Neural cell (in vitro differentiated cells): Measurements from ENCODE around the gene RHBDD3. TPM values are rescaled to one million over a fixed set of nuclear protein-coding genes. Genes with fewer than 3 reads are reported as not detected.

ENCODE experiments used
- H2AFZ ChIP-seq: fragments of 200-600, 300-800 bp; sonication (generic), shearing (Covaris generic); 2 replicates; pipeline ENCODE4 v1.6.0; 2014; ENCODE audit warnings: low read depth, mild to moderate bottlenecking, antibody characterized with exemption, low read length, moderate library complexity
- H3F3A ChIP-seq: fragments of 200-600 bp; shearing (Covaris generic); 2 replicates; pipeline ENCODE4 v1.6.1; 2016; ENCODE audit warnings: mild to moderate bottlenecking, moderate library complexity, mixed read lengths, antibody characterized with exemption, low read length; ENCODE audit not compliant: insufficient read depth, poor library complexity, severe bottlenecking
- H3K27ac ChIP-seq: fragments of 200-600, 300-800 bp; sonication (generic), shearing (Covaris generic); 2 replicates; pipeline ENCODE4 v1.5.1; 2014; ENCODE audit warnings: mild to moderate bottlenecking, low read length, moderate library complexity
- H3K27me3 ChIP-seq: fragments of 300-800, 200-600 bp; sonication (generic), shearing (Covaris generic); 2 replicates; pipeline ENCODE4 v1.6.0; 2014; ENCODE audit warnings: mild to moderate bottlenecking, low read depth, low read length, moderate library complexity; ENCODE audit not compliant: insufficient read depth
- H3K36me3 ChIP-seq: fragments of 300-800, 200-600 bp; sonication (generic), shearing (Covaris generic); 2 replicates; pipeline ENCODE4 v1.5.1; 2014; ENCODE audit warnings: mild to moderate bottlenecking, antibody characterized with exemption, low read length, moderate library complexity; ENCODE audit not compliant: insufficient read depth
- H3K4me2 ChIP-seq: fragments of 300-800, 200-600 bp; sonication (generic), shearing (Covaris generic); 2 replicates; pipeline ENCODE4 v1.6.0; 2014; ENCODE audit warnings: mild to moderate bottlenecking, low read length
- H3K4me3 ChIP-seq: fragments of 300-800, 200-600 bp; sonication (generic), shearing (Covaris generic); 2 replicates; pipeline ENCODE4 v1.5.1; 2014; ENCODE audit warnings: mild to moderate bottlenecking, low read length, moderate library complexity
- H3K79me2 ChIP-seq: fragments of 200-600 bp; shearing (Covaris generic); replicated peaks from 2 replicates; pipeline ENCODE4 v1.6.0; 2014; ENCODE audit warnings: mild to moderate bottlenecking, low read length, moderate library complexity; ENCODE audit not compliant: insufficient read depth
- H3K9ac ChIP-seq: fragments of 300-800, 200-600 bp; sonication (generic), shearing (Covaris generic); 2 replicates; pipeline ENCODE4 v1.6.1; 2016; ENCODE audit warnings: mild to moderate bottlenecking, low read length, mixed read lengths
- H3K9me2 ChIP-seq: fragments of 200-600 bp; shearing (Covaris generic); 2 replicates; pipeline ENCODE4 v1.6.1; 2016; ENCODE audit warnings: mild to moderate bottlenecking, low read length, mixed read lengths; ENCODE audit not compliant: insufficient read depth
- H3K9me3 ChIP-seq: fragments of 200-600, 300-800 bp; sonication (generic), shearing (Covaris generic); 2 replicates; pipeline ENCODE4 v1.6.1; 2016; ENCODE audit warnings: mild to moderate bottlenecking, mixed run types, low read length, moderate library complexity, mixed read lengths
- H4K20me1 ChIP-seq: fragments of 200-600 bp; shearing (Covaris generic); 2 replicates; pipeline ENCODE4 v1.6.1; 2016; ENCODE audit warnings: mild to moderate bottlenecking, mixed run types; ENCODE audit not compliant: insufficient read depth
- EP300 ChIP-seq: fragments of 450-650 bp; conservative IDR thresholded peaks from 2 replicates; pipeline ENCODE4 v1.6.1; 2014; ENCODE audit warnings: antibody characterized with exemption, mild to moderate bottlenecking, moderate library complexity; ENCODE audit not compliant: poor library complexity, severe bottlenecking
- EZH2 ChIP-seq: fragments of 200-600, 300-800 bp; shearing (Covaris generic), sonication (generic); IDR thresholded peaks from 2 replicates; pipeline ENCODE4 v1.6.1; 2014; ENCODE audit warnings: antibody characterized with exemption, low read length, borderline replicate concordance, mild to moderate bottlenecking; ENCODE audit not compliant: insufficient read depth, poor library complexity, severe bottlenecking
- MXI1 ChIP-seq: fragments of 450-650 bp; conservative IDR thresholded peaks from 2 replicates; pipeline ENCODE4 v1.6.1; 2014; ENCODE audit warnings: antibody characterized with exemption, mild to moderate bottlenecking; ENCODE audit not compliant: poor library complexity, severe bottlenecking
- POLR2AphosphoS5 ChIP-seq: IDR thresholded peaks from 2 replicates; pipeline ENCODE4 v1.6.1; 2012
- RAD21 ChIP-seq: fragments of 450-650 bp; conservative IDR thresholded peaks from 2 replicates; pipeline ENCODE4 v1.6.1; 2014; ENCODE audit warnings: antibody characterized with exemption, mild to moderate bottlenecking, moderate library complexity
- SMC3 ChIP-seq: fragments of 450-650 bp; conservative IDR thresholded peaks from 2 replicates; pipeline ENCODE4 v1.6.1; 2014; ENCODE audit warnings: antibody characterized with exemption, mild to moderate bottlenecking, moderate library complexity; ENCODE audit not compliant: poor library complexity
- TAF1 ChIP-seq: IDR thresholded peaks from 2 replicates; pipeline ENCODE4 v1.6.1; 2012; ENCODE audit warnings: low read depth
- polyA plus RNA-seq: library from polyadenylated mRNA; depleted of rRNA; stranded (reverse); fragments of >200 nt; gene quantifications from 2 replicates; pipeline ENCODE4 v1.2.3, GENCODE V29; 2014
- TF ChIP-seq, protein P1 (sequence below): fragments of 450-650 bp; IDR thresholded peaks from 2 replicates; pipeline ENCODE4 v1.5.1; 2014; ENCODE audit warnings: antibody characterized with exemption, mild to moderate bottlenecking, moderate library complexity; ENCODE audit not compliant: poor library complexity, severe bottlenecking
- TF ChIP-seq, protein P2 (sequence below): IDR thresholded peaks from 2 replicates; pipeline ENCODE4 v1.6.1; 2012; ENCODE audit warnings: borderline replicate concordance

Gene RHBDD3
- polyA plus RNA-seq, 1 donor from 2014 or later = 114 TPM

DNA sequence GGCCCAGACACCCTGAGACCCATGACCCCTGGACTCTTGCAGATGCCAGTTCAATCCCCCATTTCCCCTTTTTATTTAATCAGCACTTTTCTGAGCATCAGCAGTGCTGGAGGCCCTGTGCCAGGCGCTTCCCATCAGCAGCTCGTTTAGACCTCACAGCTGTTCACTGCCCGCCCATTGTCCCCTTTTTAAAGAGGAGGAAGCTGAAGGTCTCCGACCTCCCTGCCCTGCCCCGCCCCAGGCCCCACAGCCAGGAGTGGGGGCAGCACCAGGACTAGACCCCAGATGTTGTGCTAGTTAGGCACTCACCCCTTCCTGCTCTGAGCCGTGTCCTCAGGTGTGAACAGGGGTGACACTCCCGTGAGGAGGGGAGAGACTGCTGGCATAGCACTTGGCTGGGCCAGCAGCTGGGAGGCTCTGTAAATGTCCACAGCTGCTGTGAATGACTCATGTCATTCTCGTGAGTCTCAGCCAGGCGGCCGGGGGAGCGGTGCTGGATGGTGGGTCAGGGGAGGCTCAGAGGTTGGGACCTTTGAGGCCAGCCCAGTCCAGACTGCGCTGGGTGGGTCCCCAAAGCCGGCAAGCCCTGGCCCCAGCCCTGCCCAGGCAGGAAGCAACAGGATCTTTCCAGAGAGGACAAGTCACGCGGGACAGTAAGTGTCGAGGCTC lies 42.2 kb downstream of the RHBDD3 start:
- no peak overlapping the region for H2AFZ ChIP-seq
- TF ChIP-seq MXI1 = no peak
- no peak for TF ChIP-seq EZH2
- TF ChIP-seq POLR2AphosphoS5 = no peak
- TF ChIP-seq, protein P1, sequence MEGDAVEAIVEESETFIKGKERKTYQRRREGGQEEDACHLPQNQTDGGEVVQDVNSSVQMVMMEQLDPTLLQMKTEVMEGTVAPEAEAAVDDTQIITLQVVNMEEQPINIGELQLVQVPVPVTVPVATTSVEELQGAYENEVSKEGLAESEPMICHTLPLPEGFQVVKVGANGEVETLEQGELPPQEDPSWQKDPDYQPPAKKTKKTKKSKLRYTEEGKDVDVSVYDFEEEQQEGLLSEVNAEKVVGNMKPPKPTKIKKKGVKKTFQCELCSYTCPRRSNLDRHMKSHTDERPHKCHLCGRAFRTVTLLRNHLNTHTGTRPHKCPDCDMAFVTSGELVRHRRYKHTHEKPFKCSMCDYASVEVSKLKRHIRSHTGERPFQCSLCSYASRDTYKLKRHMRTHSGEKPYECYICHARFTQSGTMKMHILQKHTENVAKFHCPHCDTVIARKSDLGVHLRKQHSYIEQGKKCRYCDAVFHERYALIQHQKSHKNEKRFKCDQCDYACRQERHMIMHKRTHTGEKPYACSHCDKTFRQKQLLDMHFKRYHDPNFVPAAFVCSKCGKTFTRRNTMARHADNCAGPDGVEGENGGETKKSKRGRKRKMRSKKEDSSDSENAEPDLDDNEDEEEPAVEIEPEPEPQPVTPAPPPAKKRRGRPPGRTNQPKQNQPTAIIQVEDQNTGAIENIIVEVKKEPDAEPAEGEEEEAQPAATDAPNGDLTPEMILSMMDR = no peak
- no peak for TF ChIP-seq SMC3
- TF ChIP-seq EP300 = no peak
- TF ChIP-seq RAD21 = no peak
- TF ChIP-seq TAF1 = no peak
- TF ChIP-seq, protein P2, sequence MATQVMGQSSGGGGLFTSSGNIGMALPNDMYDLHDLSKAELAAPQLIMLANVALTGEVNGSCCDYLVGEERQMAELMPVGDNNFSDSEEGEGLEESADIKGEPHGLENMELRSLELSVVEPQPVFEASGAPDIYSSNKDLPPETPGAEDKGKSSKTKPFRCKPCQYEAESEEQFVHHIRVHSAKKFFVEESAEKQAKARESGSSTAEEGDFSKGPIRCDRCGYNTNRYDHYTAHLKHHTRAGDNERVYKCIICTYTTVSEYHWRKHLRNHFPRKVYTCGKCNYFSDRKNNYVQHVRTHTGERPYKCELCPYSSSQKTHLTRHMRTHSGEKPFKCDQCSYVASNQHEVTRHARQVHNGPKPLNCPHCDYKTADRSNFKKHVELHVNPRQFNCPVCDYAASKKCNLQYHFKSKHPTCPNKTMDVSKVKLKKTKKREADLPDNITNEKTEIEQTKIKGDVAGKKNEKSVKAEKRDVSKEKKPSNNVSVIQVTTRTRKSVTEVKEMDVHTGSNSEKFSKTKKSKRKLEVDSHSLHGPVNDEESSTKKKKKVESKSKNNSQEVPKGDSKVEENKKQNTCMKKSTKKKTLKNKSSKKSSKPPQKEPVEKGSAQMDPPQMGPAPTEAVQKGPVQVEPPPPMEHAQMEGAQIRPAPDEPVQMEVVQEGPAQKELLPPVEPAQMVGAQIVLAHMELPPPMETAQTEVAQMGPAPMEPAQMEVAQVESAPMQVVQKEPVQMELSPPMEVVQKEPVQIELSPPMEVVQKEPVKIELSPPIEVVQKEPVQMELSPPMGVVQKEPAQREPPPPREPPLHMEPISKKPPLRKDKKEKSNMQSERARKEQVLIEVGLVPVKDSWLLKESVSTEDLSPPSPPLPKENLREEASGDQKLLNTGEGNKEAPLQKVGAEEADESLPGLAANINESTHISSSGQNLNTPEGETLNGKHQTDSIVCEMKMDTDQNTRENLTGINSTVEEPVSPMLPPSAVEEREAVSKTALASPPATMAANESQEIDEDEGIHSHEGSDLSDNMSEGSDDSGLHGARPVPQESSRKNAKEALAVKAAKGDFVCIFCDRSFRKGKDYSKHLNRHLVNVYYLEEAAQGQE = no peak
- no peaks in the 10 kb centered on the region for H3K27me3 ChIP-seq
- H3K36me3 ChIP-seq = no peaks in the 10 kb centered on the region
- no peaks in the 10 kb centered on the region for H3K9me3 ChIP-seq
- H3K4me2 ChIP-seq = no peak overlapping the region
- H3K9ac ChIP-seq = no peak overlapping the region
- H3K4me3 ChIP-seq = no peak overlapping the region
- no peak overlapping the region for H3K27ac ChIP-seq
- no peaks in the 10 kb centered on the region for H3K79me2 ChIP-seq
- no peaks in the 10 kb centered on the region for H4K20me1 ChIP-seq
- no peaks in the 10 kb centered on the region for H3F3A ChIP-seq
- no peaks in the 10 kb centered on the region for H3K9me2 ChIP-seq

DNA sequence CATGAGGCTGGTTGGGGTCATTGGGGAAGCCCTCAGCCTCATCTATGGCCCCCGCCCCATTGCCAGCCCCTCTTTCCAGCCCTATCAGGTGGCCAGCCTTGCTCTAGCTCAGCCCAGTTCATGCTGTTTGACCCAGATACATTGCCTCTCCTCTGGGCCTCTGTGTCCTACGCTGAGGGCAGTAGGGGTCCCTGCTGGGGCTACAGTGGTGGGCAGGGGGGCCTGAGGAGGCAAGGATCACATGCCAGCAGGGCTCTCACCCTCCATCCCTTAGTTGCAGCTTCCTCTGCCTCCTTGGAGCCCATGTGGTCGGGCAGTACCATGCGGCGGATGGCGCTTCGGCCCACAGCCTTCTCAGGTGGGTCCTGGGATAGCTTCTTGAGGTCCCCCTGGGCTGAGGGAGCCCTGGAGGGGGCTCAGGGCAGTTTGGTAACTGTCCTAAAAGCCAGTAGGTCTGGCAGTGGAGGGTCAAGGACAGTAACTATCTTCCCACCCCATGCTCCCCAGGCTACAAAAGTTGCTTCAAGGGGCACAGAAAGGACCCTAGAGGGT lies 42.8 kb downstream of the RHBDD3 start:
- H3K27ac ChIP-seq = no peak overlapping the region
- no peak overlapping the region for H3K9ac ChIP-seq
- TF ChIP-seq, protein P2 = no peak
- TF ChIP-seq EP300 (no peak), TAF1 (no peak)
- H3K4me2 ChIP-seq = no peak overlapping the region
- H3K9me2 ChIP-seq = no peaks in the 10 kb centered on the region
- H2AFZ ChIP-seq = no peak overlapping the region
- H3K9me3 ChIP-seq = no peaks in the 10 kb centered on the region
- no peaks in the 10 kb centered on the region for H3F3A ChIP-seq
- H3K4me3 ChIP-seq = no peak overlapping the region
- H4K20me1 ChIP-seq = no peaks in the 10 kb centered on the region
- H3K36me3 ChIP-seq = no peaks in the 10 kb centered on the region
- no peaks in the 10 kb centered on the region for H3K79me2 ChIP-seq
- H3K27me3 ChIP-seq = no peaks in the 10 kb centered on the region
